ENCODE results near the gene KRTAP12-1.

- TF ChIP-seq CTCF (conservative IDR thresholded peaks at IDR 0.05 in 1 of 2, IDR thresholded peaks at IDR 0.05 in 1 of 2; ENCODE audit: low read depth in 1 of 2, low read length in 2 of 2), result no peak
- TF ChIP-seq EZH2 (IDR thresholded peaks at IDR 0.05; ENCODE audit: low read length, missing control alignments), result no peak
Observed at GRCh38 chr21:44684483-44684882, 2.5 kb upstream of the KRTAP12-1 start.

Data from fibroblast of lung (primary cell).